ENCODE measurements around the gene TFCP2.
"Not testable (repeated sequence)": the region's sequence is repeated elsewhere in the genome, so short reads cannot be mapped to it uniquely, and the experiment has no call there.

Gene TFCP2, protein sequence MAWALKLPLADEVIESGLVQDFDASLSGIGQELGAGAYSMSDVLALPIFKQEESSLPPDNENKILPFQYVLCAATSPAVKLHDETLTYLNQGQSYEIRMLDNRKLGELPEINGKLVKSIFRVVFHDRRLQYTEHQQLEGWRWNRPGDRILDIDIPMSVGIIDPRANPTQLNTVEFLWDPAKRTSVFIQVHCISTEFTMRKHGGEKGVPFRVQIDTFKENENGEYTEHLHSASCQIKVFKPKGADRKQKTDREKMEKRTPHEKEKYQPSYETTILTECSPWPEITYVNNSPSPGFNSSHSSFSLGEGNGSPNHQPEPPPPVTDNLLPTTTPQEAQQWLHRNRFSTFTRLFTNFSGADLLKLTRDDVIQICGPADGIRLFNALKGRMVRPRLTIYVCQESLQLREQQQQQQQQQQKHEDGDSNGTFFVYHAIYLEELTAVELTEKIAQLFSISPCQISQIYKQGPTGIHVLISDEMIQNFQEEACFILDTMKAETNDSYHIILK

GRCh38 chr12:51172515-51173431, at the start of gene TFCP2:
TFCP2 (minus strand) TSS chr12:51173135; CDS start chr12:51172422, 713 bp downstream.
- DNase-seq (ENCODE audit: low read depth in 2 of 2), result peak; percentile 78 to 79

- no peak for DNase-seq (ENCODE audit: low read depth in 2 of 2)
Measured at GRCh38 chr12:51222461-51222860, 49.5 kb upstream of the TFCP2 start.

DNA sequence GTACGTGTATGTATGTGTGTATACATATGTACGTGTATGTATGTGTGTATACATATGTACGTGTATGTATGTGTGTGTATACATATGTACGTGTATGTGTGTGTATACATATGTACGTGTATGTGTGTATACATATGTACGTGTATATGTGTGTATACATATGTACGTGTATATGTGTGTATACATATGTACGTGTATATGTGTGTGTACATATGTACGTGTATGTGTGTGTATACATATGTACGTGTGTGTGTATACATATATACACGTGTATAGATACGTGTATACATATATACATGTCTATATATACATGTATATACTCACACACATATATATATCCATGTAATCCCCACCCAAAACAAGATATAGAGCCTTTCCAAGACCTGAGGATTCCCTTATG, 46.9 kb upstream of the TFCP2 start:
- DNase-seq (ENCODE audit: low read depth in 2 of 2), result not testable (repeated sequence)

GRCh38 chr12:51219322-51219721, 46.4 kb upstream of the TFCP2 start:
- DNase-seq (ENCODE audit: low read depth in 2 of 2), result no peak

DNA sequence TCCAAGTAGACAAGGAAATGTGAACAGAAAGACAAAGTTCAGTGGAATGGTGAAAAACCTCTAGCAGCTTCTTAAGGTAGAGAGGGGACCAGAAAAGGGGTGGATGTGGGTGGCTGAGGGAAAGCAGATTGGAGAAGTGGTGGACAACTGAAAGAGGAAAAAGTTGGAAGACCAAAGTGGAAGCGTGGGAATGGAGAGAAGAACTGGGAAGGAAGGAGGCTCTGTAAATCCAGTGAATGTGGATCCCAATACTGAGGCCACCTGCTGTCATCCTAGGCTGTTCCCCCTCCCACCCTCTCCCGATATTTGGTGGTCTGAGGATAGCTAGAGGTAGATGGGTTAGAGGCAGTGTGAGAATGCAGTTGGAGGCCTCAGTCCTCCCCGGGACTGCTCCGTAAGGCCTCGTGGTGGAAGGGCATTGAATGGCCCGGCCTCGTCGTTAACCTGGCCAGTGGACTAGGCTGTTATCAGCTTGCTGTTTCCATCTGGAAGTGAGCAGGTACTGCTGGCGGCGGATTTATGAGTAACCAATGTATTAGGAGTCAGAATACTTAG, 45.7 kb upstream of the TFCP2 start:
- no peak for DNase-seq (ENCODE audit: low read depth in 2 of 2)

- DNase-seq (ENCODE audit: low read depth in 2 of 2), result peak; percentile 37 to 39
Measured at GRCh38 chr12:51217968-51218606, 45.2 kb upstream of the TFCP2 start, which contains the start of gene POU6F1. POU6F1 (minus strand) TSS chr12:51218062; CDS start chr12:51206836, 11,226 bp downstream.

GRCh38 chr12:51217133-51217967, 44.4 kb upstream of the TFCP2 start:
- no peak for DNase-seq (ENCODE audit: low read depth in 2 of 2)

DNA sequence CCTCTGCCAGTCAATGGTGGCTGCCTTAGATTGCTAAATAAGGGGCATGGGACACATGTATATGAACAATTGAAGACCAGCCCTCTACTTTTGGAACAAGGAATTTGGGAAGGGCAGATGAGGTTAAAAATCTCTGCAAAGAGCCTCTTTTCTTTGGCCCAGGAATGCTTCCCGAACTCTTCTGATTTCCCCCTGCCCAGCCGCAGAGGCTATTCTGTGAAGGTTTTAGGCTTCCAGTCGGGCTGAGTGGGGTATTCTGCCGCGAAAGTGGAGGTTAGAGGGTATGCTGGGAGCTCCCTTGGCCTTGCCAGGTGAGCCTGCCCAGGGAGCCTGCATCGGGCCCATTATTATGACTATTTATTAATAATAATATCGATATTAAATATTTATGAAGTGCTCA, 43.7 kb upstream of the TFCP2 start:
- no peak for DNase-seq (ENCODE audit: low read depth in 2 of 2)

DNA sequence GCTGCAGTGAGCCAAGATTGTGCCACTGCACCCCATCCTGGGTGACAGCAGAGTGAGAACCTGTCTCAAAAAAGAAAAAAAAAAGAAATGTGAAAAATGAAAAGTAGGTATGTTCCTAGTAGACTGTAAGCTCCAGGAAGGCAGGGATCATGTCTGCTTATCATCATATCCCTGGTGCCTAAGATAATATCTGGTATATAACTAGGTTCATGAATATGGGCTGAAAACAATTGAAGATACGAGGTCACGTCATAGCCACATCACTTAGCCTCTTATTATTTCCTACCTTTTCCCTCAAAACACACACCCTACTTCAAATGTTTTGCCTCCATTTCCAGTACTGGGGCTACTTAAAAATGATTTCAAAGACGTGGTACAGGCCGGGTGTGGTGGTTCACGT, 42.0 kb upstream of the TFCP2 start:
- no peak for DNase-seq (ENCODE audit: low read depth in 2 of 2)

GRCh38 chr12:51210690-51211395, 37.9 kb upstream of the TFCP2 start:
- DNase-seq (ENCODE audit: low read depth in 2 of 2), result no peak

DNA sequence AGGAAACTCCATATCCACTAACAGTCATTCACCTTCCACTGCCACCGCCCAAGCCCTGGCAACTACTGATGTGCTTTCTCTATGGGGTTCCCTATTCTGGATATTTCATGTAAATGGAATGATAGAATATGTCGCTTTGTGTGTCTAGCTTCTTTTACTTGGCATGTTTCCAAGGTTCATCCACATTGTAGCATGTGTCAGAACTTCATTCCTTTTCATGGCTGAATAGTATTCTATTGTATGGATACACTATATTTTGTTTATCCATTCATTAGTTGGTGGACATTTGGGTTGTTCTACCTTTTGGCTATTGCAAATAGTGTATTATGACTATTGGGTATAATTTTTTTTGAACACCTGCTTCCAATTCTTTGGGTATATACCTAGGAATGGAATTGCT, 36.3 kb upstream of the TFCP2 start:
- DNase-seq (ENCODE audit: low read depth in 2 of 2), result no peak

DNA sequence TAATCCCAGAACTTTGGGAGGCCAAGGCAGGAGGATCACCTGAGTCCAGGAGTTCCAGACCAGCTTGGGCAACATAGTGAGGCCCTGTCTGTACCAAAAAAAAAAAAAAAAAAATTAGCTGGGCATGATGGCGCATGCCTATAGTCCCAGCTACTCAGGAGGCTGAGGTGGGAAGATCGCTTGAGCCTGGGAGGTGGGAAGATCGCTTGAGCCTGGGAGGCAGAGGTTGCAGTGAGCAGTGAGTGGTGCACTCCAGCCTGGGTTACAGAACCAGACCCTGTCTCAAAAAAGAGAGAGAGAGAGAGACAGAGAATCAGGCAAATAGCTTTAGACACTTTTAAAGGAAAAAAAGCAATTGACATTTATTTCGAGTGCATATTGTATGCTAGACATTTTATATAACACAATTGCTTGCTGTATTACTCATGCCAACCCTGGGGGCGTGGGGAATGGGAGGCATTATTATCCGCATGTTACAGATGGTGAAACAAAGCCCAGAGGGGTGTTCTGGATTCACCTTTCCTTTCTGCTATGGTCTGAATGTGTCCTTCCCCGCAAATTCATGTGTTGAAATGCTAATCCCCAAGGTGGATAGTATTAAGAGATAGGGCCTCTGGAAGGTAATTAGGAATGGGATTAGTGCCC, 35.2 kb upstream of the TFCP2 start:
- no peak for DNase-seq (ENCODE audit: low read depth in 2 of 2)

- DNase-seq (ENCODE audit: low read depth in 2 of 2), result no peak
Measured at GRCh38 chr12:51205350-51205749, 32.4 kb upstream of the TFCP2 start.

GRCh38 chr12:51202718-51203117, 29.8 kb upstream of the TFCP2 start:
- no peak for DNase-seq (ENCODE audit: low read depth in 2 of 2)

GRCh38 chr12:51200806-51201205, 27.9 kb upstream of the TFCP2 start:
- no peak for DNase-seq (ENCODE audit: low read depth in 2 of 2)

DNA sequence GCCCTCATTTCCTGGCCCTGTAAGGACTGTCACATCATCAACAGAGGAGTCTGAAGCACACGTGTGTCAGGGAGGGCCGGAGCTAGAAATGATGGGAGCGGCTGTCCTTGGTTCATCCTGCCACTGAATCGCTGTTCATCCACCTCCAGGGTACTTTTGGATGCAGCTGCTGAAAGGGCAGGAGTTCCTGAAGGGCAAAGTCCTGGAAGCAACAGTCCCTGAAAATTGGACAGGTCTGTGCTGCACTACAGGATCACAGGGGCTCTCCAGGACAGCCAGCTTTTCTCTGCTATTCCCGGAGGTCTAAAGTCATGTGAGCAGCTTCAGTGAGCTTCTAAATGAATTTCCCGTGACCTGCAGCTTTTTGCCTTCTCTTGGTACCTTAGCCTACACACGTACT, 27.2 kb upstream of the TFCP2 start:
- no peak for DNase-seq (ENCODE audit: low read depth in 2 of 2)

DNA sequence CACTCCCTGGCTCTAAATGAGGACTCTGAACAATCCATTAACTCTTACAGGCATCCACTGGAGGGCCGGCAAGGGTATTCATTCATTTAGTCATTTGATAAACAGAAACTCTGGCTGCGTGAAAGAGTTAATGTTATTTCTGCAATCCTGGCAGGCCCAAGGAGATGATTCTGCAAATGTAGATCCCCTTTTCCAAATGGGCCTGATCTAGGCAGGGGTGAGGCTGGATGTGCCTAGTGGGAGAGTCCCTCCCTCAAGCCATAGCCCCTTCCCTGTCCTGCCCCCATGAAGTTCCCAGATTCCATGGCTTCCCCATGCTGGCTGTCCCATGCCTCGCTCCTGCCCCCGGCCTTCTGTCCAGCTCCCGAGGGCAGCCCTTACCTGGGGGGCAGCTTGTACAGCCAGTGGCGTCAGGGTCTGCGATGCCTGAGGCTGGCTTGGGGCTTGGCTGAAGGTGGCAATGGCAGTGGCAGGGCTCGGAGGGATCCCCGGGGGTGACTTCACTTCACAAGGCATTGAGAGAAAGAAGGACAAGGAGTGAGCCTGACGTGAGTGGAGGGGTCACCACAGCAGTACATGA, 26.5 kb upstream of the TFCP2 start:
- no peak for DNase-seq (ENCODE audit: low read depth in 2 of 2)

- no peak for DNase-seq (ENCODE audit: low read depth in 2 of 2)
Measured at GRCh38 chr12:51198568-51199365, 25.8 kb upstream of the TFCP2 start.
